Hepatocyte (in vitro differentiated cells): ENCODE results near the gene UGCG. TPM values are rescaled to one million over a fixed set of nuclear protein-coding genes. Genes with fewer than 3 reads are reported as not detected.
"Not testable (repeated sequence)": the region's sequence is repeated elsewhere in the genome, so short reads cannot be mapped to it uniquely, and the experiment has no call there.

Experiments used
- DNase-seq: peaks from one replicate; pipeline ENCODE4 v3.0.0-alpha.2; 2016; ENCODE audit warnings: low spot score
- H2AFZ ChIP-seq: fragments of 200-600 bp; sonication (generic); 2 replicates; pipeline ENCODE4 v1.6.0; 2016; ENCODE audit warnings: antibody characterized with exemption, mild to moderate bottlenecking
- H3K27ac ChIP-seq: fragments of 200-600 bp; sonication (generic); 2 replicates; pipeline ENCODE4 v1.5.1; 2016; ENCODE audit warnings: mild to moderate bottlenecking
- H3K27me3 ChIP-seq: fragments of 200-600 bp; sonication (generic); 2 replicates; pipeline ENCODE4 v1.6.1; 2016
- H3K36me3 ChIP-seq: fragments of 200-600 bp; sonication (generic); replicated peaks from 2 replicates; pipeline ENCODE4 v1.5.1; 2016; ENCODE audit warnings: low read depth; ENCODE audit not compliant: insufficient read depth
- H3K4me1 ChIP-seq: fragments of 200-600 bp; sonication (generic); 2 replicates; pipeline ENCODE4 v1.5.1; 2016; ENCODE audit warnings: mild to moderate bottlenecking, moderate library complexity; ENCODE audit not compliant: insufficient read depth
- H3K4me2 ChIP-seq: fragments of 200-600 bp; sonication (generic); 2 replicates; pipeline ENCODE4 v1.6.0; 2016
- H3K4me3 ChIP-seq: fragments of 200-600 bp; sonication (generic); 2 replicates; pipeline ENCODE4 v1.5.1; 2016; ENCODE audit warnings: mild to moderate bottlenecking
- H3K79me2 ChIP-seq: fragments of 200-600 bp; sonication (generic); 2 replicates; pipeline ENCODE4 v1.6.0; 2017; ENCODE audit warnings: mild to moderate bottlenecking
- H3K9me2 ChIP-seq: fragments of 200-600 bp; sonication (generic); replicated peaks from 2 replicates; pipeline ENCODE4 v1.6.0; 2017; ENCODE audit warnings: mild to moderate bottlenecking; ENCODE audit not compliant: insufficient read depth
- H3K9me3 ChIP-seq: fragments of 200-600 bp; sonication (generic); 2 replicates; pipeline ENCODE4 v1.5.1; 2016; ENCODE audit warnings: low read depth, mild to moderate bottlenecking
- H4K20me1 ChIP-seq: fragments of 200-600 bp; sonication (generic); 2 replicates; pipeline ENCODE4 v1.6.0; 2016; ENCODE audit warnings: mild to moderate bottlenecking; ENCODE audit not compliant: insufficient read depth, poor library complexity, severe bottlenecking
- EZH2 ChIP-seq: fragments of 200-600 bp; sonication (generic); IDR thresholded peaks from 2 replicates; pipeline ENCODE4 v1.6.1; 2016; ENCODE audit warnings: antibody characterized with exemption, mild to moderate bottlenecking, borderline replicate concordance
- EZH2phosphoT487 ChIP-seq: fragments of 200-600 bp; sonication (generic); IDR thresholded peaks from one replicate; pipeline ENCODE4 v1.6.1; 2018; ENCODE audit warnings: antibody characterized with exemption, mild to moderate bottlenecking, low read depth, moderate library complexity; ENCODE audit not compliant: unreplicated experiment, severe bottlenecking
- WGBS: methylation state at CpG from one replicate; pipeline ENCODE4 v1.1.6; 2016; ENCODE audit warnings: low lambda C conversion rate; ENCODE audit errors: missing lambda C conversion rate; 5-methylcytosine and 5-hydroxymethylcytosine counted together
- polyA plus RNA-seq: library from polyadenylated mRNA; unstranded; fragments of >200 nt; fragmentation: Nextera tagmentation; extraction: Ambion mirVana; gene quantifications from 2 replicates; pipeline ENCODE4 v1.2.1, GENCODE V29; 2016
- total RNA-seq: library from RNA; depleted of rRNA; stranded (reverse); fragments of >200 nt; gene quantifications from 2 replicates; pipeline ENCODE4 v1.2.3, GENCODE V29; 2014
- TF ChIP-seq, protein P1 (sequence below): fragments of 200-600 bp; sonication (generic); IDR thresholded peaks from 2 replicates; pipeline ENCODE4 v1.5.1; 2016; ENCODE audit warnings: antibody characterized with exemption, mild to moderate bottlenecking; ENCODE audit not compliant: poor library complexity

The UGCG gene
- total and polyA plus RNA-seq, 2 experiments from 2014 or later: 54.6 to 107 TPM

GRCh38 chr9:111886983-111887718 is 9.5 kb upstream of the UGCG start:
- H3K9me3 ChIP-seq: no peaks in the 10 kb centered on the region
- H3K4me1 ChIP-seq: no peaks in the 10 kb centered on the region
- no peaks in the 10 kb centered on the region for H4K20me1 ChIP-seq
- H3K4me2 ChIP-seq: no peak overlapping the region
- no peak overlapping the region for H3K27ac ChIP-seq
- WGBS: 88% methylated on average over 19 of the region's 19 CpGs
- no peaks in the 10 kb centered on the region for H3K79me2 ChIP-seq
- no peaks in the 10 kb centered on the region for H3K9me2 ChIP-seq
- H3K36me3 ChIP-seq: no peaks in the 10 kb centered on the region
- no peak overlapping the region for H3K4me3 ChIP-seq
- H2AFZ ChIP-seq: no peak overlapping the region
- TF ChIP-seq EZH2 (no peak), EZH2phosphoT487 (no peak)
- TF ChIP-seq, protein P1, sequence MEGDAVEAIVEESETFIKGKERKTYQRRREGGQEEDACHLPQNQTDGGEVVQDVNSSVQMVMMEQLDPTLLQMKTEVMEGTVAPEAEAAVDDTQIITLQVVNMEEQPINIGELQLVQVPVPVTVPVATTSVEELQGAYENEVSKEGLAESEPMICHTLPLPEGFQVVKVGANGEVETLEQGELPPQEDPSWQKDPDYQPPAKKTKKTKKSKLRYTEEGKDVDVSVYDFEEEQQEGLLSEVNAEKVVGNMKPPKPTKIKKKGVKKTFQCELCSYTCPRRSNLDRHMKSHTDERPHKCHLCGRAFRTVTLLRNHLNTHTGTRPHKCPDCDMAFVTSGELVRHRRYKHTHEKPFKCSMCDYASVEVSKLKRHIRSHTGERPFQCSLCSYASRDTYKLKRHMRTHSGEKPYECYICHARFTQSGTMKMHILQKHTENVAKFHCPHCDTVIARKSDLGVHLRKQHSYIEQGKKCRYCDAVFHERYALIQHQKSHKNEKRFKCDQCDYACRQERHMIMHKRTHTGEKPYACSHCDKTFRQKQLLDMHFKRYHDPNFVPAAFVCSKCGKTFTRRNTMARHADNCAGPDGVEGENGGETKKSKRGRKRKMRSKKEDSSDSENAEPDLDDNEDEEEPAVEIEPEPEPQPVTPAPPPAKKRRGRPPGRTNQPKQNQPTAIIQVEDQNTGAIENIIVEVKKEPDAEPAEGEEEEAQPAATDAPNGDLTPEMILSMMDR: no peak
- no peaks in the 10 kb centered on the region for H3K27me3 ChIP-seq
- no peak for DNase-seq

DNA sequence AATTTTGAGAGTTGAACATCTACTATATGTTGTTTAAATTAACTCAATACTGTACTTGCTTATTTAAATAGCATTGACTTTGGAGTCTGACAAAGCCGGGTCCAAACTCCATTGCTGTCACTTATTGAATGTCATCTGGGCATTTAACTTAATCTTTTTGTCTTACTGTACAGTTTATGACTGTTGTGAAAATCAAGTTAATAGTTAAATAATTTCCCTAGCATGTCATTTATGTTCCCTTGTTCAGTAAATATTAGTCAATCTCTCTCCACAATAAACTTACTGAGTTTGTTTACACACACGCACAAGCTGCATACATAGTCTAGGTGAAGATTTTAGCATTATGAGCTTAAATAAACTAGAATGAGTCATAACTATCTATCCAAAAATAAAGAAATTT is 6.3 kb upstream of the UGCG start:
- H2AFZ ChIP-seq: no peak overlapping the region
- H4K20me1 ChIP-seq: no peaks in the 10 kb centered on the region
- TF ChIP-seq EZH2phosphoT487 (no peak), EZH2 (no peak)
- TF ChIP-seq, protein P1: no peak
- 58% methylated on average over 2 of the region's 2 CpGs for WGBS
- no peak for DNase-seq
- no peaks in the 10 kb centered on the region for H3K4me1 ChIP-seq
- H3K27me3 ChIP-seq: no peaks in the 10 kb centered on the region
- no peaks in the 10 kb centered on the region for H3K36me3 ChIP-seq
- H3K9me3 ChIP-seq: no peaks in the 10 kb centered on the region
- H3K9me2 ChIP-seq: no peaks in the 10 kb centered on the region
- no peak overlapping the region for H3K4me3 ChIP-seq
- no peak overlapping the region for H3K4me2 ChIP-seq
- peak overlapping the region; percentile 80 for H3K27ac ChIP-seq
- no peaks in the 10 kb centered on the region for H3K79me2 ChIP-seq

DNA sequence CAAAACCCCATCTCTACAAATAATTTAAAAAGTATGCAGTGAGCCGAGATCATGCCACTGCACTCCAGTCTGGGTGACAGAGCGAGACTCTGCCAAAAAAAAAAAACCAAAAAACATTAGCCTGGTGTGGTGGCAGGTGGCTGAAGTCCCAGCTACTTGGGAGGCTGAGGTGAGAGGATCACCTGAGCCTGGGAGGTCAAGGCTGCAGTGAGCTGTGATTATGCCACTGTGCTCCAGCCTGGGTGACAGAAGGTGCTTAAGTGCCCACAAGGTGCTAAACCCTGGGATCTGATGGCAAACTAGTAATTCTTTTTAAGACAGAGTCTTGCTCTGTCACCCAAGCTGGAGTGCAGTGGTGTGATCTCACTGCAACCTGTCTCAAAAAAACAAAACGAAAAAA is 5.7 kb upstream of the UGCG start:
- peak overlapping the region; percentile 80 for H3K27ac ChIP-seq
- WGBS: 97% methylated on average over 3 of the region's 3 CpGs
- not testable (repeated sequence) for H3K9me3 ChIP-seq, DNase-seq, H3K4me3 ChIP-seq, H4K20me1 ChIP-seq, H3K4me2 ChIP-seq, H3K9me2 ChIP-seq, H3K27me3 ChIP-seq, H2AFZ ChIP-seq, H3K36me3 ChIP-seq, H3K4me1 ChIP-seq, H3K79me2 ChIP-seq

DNA sequence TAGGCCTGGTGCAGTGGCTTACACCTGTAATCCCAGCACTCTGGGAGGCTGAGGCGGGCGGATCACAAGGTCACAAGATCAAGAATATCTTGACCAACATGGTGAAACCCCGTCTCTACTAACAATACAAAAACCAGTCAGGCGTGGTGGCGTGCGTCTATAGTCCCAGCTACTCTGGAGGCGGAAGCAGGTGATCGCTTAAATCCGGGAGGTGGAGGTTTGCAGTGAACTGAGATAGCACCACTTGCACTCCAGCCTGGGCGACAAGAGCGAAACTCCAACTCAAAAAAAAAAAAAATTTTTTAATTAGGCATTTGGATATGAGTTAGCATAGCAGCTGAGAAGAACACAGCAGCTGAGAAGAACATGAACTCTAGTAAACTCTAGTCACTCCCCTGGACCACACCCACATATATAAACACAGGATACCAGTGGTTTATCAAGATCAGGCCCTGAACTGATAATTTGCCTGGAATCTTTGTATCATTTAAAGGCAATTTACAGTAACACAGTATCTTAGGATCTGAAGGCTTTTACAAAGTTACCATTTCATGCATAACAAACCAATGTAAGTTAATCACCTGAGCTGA is 4.6 kb upstream of the UGCG start:
- WGBS: 92% methylated on average over 11 of the region's 11 CpGs

More for the DNA sequence above, 4.6 kb upstream of the UGCG start:
- peaks cover under 1% of the 10 kb centered on the region for H3K79me2 ChIP-seq
- no peak overlapping the region for H3K4me3 ChIP-seq
- no peaks in the 10 kb centered on the region for H4K20me1 ChIP-seq
- no peak overlapping the region for H2AFZ ChIP-seq
- peaks cover 4% of the 10 kb centered on the region for H3K4me1 ChIP-seq
- no peak for TF ChIP-seq EZH2phosphoT487
- TF ChIP-seq, protein P1: no peak
- TF ChIP-seq EZH2: no peak
- no peaks in the 10 kb centered on the region for H3K9me3 ChIP-seq
- no peaks in the 10 kb centered on the region for H3K9me2 ChIP-seq
- no peaks in the 10 kb centered on the region for H3K27me3 ChIP-seq
- H3K4me2 ChIP-seq: peak overlapping the region; percentile 0
- H3K36me3 ChIP-seq: no peaks in the 10 kb centered on the region
- DNase-seq: peak; percentile 57
- H3K27ac ChIP-seq: peak overlapping the region; percentile 80
